Activated T-cell treated with anti-CD3 and anti-CD28 coated beads, Interleukin-2, amount 50 U/mL, for 1 hour (primary cell): Measurements from ENCODE around the gene EPYC.
"Not testable (repeated sequence)": the region's sequence is repeated elsewhere in the genome, so short reads cannot be mapped to it uniquely, and the experiment has no call there.

Experiments
- DNase-seq: peaks from one replicate; pipeline ENCODE4 v3.0.0-alpha.2; 2020

The EPYC gene

DNA sequence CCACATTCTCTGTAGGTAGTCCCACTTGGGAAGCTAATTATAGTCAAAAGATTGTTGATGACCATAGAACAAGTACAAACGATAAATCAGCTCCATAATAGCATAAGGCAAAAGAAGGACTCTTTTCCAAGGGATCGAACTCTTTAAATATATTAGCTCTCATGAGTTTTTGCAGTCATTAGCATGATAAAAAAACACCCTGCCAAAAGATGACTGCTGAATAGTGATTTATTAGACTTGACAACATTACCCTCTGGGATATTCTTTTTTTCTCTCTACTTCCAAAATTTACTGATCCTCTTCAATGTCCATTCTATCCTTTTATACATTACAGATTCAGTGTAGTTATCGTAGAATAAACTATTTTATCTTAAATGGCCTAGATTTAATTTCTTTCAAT is 14.2 kb downstream of the EPYC start:
- no peak for DNase-seq

DNA sequence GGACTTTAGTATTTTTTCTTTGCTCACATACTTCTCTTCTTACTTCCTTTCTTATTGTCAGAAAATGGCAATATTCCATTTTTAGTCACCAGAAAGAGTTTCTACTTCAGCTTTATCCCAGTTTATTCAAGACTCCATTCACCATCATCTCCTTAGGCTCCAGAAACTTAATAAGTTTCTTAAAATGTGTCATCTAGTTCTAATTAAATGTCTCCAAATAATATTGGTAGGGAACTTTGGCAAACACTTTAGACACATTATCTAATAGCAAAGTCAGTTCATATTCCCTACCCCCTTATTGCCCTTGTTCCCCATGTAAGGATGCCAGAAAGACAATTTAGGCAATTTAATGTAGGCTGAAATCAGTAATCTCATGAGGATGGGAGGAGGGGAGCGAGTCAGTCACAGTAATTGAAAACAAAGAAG is 15.1 kb downstream of the EPYC start:
- DNase-seq, result no peak

DNA sequence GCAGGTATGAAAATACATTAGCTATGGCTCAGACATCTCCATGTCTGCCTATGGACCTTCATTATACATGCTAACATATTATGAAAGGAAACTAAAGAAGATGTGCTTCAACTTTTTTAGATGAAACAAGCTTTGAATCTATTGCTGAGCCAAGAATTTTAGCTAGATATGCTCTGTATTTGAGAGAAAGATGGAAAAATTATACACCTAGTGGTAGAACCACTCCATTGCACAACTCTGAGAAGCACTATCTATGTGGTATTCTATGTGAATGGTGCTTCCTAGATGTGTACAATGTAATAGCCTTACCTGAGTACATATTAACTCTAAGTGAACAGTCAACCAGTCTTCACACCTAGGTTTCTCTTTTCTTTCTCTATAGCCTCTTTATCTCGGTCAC is 17.3 kb downstream of the EPYC start:
- DNase-seq, result no peak

DNA sequence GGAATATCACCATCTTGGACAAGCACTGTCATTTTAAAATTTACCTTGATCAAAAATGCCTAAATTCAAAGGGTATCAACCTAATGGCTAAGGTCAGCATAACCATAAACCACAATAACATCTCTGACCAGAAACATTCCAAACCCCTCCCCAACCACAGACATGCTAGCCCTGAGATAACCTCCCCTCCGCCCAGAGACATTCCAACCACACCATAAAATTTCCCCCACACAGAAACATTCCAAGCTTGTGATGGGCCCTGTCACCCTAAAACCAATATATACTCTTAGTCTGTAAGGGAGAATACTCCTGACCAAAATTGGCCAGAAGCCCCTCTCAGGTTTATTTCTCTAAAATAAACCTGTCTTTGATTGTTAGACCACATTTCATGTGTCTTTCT is 17.7 kb downstream of the EPYC start:
- DNase-seq, result no peak

DNA sequence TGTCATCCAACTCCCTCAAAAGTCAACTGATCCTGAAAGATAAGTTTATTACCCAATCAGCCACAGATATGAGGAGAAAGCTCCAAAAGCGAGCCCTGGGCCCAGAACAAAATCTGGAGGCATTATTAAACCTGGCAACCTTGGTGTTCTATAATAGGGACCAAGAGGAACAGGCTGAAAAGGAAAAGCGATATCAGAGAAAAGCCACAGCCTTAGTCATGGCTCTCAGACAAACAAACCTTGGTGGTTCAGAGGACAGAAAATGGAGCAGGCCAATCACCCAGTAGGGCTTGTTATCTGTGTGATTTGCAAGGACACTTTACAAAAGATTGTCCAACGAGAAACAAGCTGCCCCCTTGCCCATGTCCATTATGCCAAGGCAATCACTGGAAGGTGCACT is 19.4 kb downstream of the EPYC start:
- not testable (repeated sequence) for DNase-seq

DNA sequence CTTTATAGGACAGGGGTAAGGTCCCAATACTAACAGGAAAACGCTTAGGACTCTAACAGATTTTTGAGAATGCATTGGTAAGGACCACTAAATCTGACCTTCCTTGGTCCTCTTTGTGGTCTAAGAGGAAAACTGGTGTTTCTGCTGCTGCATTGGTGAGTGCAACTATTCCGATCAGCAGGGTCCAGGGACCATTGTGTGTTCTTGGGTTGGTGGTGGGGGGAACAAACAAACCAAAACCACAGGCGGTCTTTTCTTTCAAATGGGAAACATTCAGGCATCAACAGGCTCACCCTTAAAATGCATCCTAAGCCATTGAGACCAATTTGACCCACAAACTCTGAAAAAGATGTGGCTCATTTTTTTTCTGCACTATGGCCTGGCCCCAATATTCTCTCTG is 20.7 kb downstream of the EPYC start:
- no peak for DNase-seq

DNA sequence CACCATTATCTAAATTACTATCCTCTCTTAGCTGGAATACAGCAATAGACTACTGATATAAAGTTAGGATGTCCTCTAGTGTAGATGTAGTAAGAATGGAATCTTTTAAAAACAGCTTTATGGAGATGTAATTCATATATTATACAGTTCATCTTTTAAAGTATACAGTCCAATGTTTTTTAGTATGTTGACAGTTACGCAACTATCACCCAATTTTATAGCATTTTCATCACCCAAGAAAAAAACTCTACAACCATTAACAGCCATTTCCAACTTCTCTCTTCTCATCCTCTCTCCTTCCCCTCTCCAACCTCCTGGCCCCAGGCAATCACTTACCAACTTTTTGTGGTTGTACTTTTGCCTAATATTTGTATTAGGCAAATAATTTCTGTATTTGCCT is 22.6 kb downstream of the EPYC start:
- no peak for DNase-seq

DNA sequence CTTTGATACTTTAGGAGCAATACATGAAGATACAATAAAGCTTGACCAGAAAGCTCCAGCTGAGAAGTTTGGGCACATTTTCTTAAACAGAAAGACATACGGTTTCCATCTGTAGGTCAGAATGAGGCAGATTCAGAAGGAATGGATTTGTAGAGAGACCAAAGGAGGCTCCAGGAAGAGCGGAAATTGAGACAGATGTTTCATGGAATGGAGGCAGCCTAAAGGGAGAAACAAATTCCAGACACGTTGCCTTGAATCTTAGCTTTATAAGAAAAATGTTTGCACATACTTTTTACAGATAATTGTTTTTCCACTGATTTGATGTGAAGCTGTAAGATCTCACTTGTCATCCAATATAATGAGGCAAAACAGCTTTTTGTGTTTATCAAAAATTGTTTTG is 24.8 kb downstream of the EPYC start:
- DNase-seq, result no peak

DNA sequence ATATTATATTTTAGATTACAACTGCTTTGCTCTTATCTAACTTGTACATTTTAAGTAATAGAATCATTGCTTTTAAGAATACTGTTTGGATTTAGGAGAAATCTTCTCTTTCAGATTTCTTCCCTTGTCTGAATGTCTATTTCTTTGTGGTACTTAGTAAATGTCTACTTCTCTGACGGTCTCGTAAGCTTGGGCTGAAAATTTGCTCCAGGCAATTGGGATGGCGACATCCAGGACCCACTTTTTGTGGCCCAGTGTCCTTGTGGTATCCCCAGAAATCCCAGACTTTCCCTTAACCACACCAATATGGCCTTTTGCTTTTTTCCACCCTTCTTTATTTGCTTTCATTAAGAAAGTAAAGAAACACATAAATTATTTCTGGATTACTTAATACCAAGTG is 25.8 kb downstream of the EPYC start:
- DNase-seq, result no peak

DNA sequence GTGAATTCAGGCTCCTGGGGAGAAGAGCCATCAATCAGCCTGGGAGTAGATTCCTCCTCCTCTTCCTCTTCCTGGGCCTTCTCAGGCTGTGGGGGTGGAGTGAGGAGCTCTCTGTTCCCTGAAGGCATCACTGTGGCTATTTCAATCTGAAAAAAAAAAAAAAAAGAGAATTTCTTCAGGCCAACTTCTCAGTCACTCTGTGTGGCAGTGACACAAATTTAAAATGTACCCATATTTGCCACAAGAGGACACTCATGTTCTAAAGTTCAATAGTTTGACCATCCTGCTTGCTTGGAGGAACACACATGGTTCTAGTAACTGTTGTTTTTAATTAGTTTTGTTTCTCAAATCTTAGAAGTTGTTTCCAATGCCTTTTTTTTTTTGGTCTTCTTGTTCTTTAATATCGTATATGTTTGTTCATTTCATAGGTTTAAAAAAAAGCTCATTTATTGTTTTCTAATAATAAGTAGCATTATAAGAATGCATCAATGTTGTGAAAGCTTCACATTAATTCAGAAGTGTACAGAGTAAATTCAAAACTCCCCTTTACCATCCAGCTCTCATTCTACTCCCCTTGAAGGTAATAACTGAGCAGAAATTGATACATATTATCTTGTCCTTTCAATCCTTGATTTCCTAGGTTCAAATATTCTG is 26.5 kb downstream of the EPYC start:
- DNase-seq, result no peak

DNA sequence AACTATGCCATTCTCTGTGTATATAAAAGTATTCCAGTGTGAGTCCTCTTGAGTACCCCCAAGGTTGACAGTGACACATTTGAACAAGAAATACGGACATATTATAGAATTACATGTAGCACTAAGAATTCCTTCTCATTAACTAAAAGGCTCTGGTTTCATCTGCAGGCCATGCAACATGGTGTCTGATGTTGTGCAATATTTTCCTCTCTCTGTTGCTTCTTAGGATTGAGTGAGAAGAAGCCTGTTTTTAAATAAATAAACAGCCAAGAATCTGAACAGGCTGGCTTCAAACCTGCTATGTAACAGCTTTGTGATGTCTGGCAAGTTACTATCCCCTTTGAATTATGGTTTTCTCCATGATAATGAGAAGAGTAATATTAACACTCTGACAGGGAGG is 27.5 kb downstream of the EPYC start:
- DNase-seq, result no peak

DNA sequence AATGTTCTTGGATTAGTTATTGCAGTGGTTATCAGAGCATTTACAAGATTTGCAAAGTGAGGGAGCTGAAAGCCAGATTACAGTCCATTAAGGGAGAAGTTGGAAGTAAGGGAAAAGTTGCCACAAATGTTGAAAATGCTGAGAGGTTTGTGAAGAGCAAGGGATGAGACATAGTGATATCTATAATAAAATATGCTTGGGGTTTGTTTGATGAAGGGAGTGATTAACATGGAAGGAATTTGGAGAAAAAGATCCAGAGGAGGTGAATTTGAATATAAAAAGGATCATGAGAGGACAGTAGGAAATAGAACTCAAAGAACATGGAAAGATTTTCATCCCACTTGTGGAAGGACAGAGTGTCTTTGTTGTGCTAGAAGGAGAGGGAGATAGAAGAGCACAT is 30.5 kb downstream of the EPYC start:
- no peak for DNase-seq

DNA sequence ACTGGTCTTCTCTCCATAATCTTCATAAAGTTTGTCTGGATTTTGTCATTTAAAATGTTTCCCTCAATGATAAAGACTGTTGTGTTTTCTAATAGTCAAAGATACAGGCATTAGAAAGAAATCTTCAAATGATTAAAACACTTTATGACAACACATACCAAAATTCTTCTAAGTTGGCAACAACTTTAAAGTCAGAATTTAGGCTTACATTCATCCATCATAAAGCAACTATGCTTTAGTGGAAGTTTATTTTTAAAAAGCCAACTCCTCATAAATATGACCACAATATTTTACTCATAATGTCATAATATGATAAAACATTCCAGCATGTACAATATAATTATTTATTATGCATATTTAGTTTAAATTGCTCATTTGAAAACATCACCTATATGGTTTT is 32.5 kb downstream of the EPYC start:
- DNase-seq, result no peak

DNA sequence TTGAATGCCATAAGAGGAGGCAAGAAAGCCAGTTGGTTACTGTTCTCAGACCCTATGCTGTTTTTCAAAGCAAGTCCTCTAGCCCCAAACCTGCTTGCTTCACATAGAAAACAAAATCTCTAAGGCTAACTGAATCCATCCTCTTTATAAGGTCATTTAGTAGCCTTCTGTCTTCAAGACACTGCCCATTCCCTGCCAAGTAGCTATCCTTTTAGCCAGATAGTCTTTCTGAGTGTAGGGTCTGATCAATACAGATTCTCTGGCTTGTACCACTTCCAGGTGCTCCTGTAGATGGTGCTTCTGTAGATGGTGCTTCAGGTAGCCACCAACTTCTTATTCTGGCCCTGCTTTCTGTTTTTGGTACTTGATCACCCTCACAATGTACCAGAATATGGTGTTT is 33.9 kb downstream of the EPYC start:
- no peak for DNase-seq

DNA sequence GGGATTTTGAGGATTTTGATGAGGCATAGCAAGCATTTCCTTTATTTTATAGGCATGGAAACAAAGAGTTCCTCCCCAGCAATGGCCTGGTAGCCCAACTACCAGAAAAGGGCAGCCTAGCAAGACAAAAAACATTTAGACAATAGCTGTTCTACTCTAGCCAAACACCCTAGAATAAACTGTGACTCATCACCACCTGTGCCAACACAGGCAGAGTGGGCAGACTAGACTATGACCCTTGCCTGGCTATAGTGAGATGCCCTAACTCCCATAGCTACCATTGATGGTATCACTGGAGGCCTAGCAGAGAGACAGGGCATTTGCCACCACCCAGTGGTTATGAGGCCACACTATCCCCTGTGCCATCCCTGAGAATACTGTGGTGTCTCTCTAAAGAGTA is 34.3 kb downstream of the EPYC start:
- no peak for DNase-seq

DNA sequence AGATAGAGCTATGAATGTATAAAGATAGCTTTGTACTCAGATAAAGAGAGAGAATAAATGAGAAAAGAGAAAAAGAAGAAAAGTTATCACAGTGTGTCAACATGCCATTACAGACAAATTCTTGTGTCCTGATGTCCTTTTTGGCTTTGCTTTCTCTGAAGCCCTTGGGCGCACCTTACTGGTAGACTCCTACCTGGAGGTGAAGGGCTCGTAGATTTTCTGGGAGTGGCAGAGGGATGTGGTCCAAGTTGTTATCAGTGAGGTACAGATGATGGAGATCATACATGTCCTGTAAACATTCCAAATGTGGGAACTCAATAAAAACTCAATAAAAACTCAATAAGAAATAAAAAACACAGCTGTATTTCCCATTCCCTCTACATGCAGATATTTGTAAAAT is 34.9 kb downstream of the EPYC start:
- no peak for DNase-seq

DNA sequence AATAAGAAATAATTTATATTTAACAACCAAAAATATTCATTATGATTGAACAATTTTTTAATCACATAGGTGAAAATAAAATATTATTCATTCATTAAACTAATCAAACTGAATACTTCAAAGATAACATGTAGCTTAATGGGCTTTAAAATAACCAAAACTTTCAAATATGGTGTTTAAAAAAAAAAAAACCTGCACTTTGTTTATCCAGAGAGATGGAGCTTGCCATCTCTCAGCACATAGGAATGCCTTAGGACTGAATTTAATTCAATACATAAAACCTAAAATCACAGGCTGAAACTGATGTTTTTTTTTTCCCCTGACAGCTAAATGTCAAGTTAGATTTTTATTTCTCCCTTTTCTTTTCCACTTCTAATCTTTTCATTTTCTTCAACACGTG is 35.4 kb downstream of the EPYC start:
- no peak for DNase-seq

DNA sequence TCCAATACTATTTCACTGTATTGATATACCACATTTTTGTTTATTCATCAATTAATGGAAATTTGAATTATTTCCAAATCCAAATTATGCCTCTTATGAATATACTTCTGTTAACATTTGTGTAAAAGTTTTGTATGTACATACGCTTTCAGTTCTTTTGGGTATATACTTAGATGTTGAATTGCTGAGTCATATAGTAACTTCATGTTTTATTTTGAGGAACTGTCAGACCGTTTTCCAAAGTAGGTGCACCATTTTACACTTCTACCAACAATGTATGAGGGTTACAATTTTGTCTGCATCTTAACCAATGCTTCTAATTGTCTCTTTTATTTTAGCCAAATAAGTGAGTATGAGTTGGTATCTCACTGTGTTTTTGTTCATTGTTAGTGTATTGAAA is 39.6 kb downstream of the EPYC start:
- no peak for DNase-seq

DNA sequence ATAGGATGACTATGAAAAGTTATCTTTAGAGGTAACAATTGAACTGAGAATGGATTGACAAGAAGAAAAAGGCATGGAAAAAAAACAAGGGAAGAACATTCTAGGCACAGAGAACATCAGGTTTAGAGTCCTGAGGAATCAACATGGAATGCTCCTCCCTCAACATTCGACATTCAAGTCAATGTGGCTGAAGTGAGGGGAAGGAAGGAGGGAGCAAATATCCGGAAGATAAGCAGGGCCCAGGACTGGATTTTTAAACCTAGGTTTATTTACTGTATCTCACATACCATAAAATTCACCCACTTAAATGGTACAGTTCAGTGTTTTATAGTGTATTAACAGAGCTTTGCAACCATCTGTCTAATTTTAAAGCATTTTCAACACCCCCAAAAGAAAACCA is 40.2 kb downstream of the EPYC start:
- no peak for DNase-seq

DNA sequence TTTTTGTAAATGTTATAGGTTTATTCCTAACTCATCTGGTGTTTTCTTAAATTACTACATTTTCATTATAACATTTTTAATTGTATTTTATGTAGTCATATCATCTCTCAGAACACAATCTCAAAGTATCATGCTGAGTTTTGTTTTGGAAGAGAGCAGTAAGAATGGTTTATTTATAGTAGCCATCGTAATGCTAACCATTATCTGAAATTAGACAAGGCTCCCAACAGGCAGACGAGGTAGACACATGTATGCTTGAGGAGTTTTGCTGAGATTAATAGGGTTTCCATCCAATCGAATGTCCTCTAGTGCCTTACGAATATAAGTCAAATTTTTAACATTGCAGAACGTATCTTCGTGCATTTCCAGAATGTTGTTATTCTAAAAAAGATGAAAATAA is 40.8 kb downstream of the EPYC start:
- no peak for DNase-seq

DNA sequence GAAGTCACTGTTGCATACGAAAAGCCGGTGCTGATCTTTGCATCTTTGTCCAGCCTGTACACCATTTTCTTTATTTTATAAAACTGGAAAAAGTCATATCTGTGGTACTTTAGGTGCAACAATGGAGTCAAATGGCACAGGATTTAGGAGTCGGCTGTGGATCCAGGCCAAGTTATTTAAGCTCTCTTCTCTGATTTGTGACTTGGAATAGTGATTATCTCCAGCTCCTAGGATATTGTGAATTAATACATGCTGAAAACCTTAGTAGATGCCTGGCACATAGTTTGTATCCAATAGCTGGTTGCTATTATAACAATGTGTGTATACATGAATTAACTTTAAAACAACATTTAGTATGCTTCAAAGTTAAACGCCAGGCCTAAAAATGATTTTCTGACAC is 43.6 kb downstream of the EPYC start:
- DNase-seq, result no peak

DNA sequence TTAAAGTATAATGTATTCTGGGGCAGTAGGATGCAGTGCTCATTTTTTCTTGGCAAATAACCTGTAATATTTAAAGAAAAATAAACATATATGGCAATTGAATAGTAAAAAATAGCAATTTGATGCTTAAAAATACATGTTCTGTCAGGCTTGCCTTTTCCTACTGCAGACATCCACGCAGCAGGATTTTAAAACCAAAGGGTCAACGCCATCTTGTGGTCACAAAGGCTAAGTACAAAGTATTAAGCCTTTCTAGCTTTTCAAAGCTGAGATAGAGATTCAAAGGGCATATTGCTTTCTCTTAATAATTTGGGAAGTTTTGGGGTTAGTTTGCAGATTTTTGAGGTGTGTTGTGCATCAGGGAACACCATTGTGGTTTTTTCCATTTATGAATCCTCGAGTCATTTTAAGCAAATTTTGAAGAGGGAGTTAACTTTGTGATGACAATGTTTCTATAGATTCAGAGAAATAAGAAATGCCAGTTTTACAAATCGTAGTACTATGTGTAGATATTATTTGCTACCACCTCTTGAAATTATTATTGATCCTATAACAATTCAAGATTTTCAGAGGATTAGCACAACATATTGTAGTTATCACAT is 45.1 kb downstream of the EPYC start:
- no peak for DNase-seq

DNA sequence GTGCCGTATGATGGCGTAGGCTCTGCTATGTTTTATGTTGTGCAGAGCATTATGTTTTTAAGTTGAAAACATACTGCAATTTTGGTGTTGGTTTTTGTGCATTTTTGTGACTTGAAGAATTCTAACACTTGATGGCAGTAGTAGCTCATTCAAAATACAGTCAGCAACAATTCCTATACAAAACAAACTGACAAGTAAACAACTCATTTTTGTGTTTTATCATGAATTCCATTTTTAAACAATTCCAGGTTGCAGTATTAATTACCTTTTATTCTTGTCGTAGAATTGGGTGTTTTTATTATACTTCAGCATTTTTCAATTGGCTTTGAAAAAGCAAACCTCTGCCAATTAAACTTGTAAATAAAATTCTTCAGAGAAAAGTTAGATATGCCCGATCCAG is 45.7 kb downstream of the EPYC start:
- DNase-seq, result no peak

DNA sequence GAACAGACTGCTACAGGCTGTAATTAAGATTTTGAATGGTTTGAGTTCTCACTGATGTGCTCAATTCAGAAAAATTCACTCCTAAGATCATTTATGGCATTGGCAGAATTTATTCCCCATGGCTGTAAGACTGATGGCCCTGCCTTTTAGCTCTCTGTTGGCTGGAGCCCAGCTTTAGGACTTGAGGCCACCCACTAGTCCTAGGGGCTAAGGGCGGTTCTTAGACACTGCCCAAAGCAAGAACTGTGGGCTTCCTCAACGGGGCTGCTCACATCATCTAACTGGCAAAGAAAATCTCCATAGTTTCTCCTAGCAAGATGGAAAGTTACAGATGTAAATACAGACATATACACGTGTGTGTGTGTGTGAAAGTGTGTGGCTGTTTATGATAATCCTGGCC is 46.4 kb downstream of the EPYC start:
- no peak for DNase-seq

DNA sequence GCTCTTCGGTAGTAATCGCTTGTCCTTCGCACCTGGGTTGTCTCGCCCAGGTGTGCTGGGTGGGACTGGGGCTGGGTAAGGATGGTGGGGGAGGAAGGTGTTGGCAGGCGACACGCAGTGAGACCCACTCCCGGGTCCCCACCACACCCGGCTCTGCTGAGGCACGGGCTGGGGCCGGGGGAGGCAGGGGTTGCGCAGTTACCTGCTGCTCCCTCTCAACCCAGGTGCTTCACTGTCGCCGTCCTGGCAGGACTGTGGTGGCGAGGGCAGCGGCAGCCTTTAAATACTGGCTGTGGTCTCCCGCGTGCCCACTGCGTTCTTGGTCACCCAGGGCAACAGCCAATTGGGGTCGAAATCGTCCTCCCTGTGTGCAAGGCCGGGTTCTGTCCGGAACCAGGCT is 49.9 kb downstream of the EPYC start, which contains the start of gene CCER1:
Gene CCER1 (minus strand): TSS at position 256 of the 400 bp plus-strand sequence. CDS start 434 bp downstream, outside the sequence.
- DNase-seq, result no peak
